GM12878 (cell line): ENCODE results near the gene ACOT7. TPM values are rescaled to one million over a fixed set of nuclear protein-coding genes. Genes with fewer than 3 reads are reported as not detected.

Experiments used
- ATAC-seq: fragments of 200-7000 bp; cut with Tn5 transposase; 3 replicates; pipeline ENCODE4 v1.9.1; 2020; ENCODE audit warnings: mild to moderate bottlenecking, moderate library complexity
- BruUV-seq: library from RNA; stranded (reverse); fragments of 400-500 nt; replicated peaks from 2 replicates; lab custom pipeline; 2021; lab: Mats Ljungman, UMichigan
- CTCF ChIA-PET: fragments of 300-600 bp; sonication (Branson Sonifier 250); formaldehyde crosslinking; extraction: SDS; loops from one replicate; lab custom pipeline; 2021; ENCODE audit warnings: inconsistent platforms; lab: Yijun Ruan, JAX
- POLR2A ChIA-PET: fragments of 350-600 bp; formaldehyde crosslinking; extraction: SDS; loops from one replicate; lab custom pipeline; 2021; ENCODE audit warnings: inconsistent platforms; lab: Charles Lee
- RAD21 ChIA-PET: fragments of 300-600 bp; sonication (Branson Sonifier 250); formaldehyde crosslinking; loops from one replicate; lab custom pipeline; 2023; ENCODE audit warnings: antibody characterized with exemption; ENCODE audit not compliant: unreplicated experiment; lab: Charles Lee
- SMC1A ChIA-PET: fragments of 300-600 bp; sonication (Branson Sonifier 250); formaldehyde crosslinking; loops from one replicate; lab custom pipeline; 2023; ENCODE audit not compliant: unreplicated experiment, uncharacterized antibody; lab: Charles Lee
- DNase-seq: peaks from one replicate; pipeline ENCODE4 v3.0.0-alpha.2; 2011; ENCODE audit warnings: low read depth, low spot score
- FAIRE-seq: peaks from 3 replicates; lab custom pipeline; 2011; peaks lifted over from hg19 to GRCh38; lab: Jason Lieb, UNC
- H2AFZ ChIP-seq: 2 replicates; pipeline ENCODE4 v1.6.0; 2011; ENCODE audit warnings: low read depth, low read length, control low read depth; ENCODE audit not compliant: control insufficient read depth
- H3K27ac ChIP-seq: 2 replicates; pipeline ENCODE4 v1.5.1; 2011; ENCODE audit warnings: control low read depth; ENCODE audit not compliant: control insufficient read depth, insufficient read depth
- H3K27me3 ChIP-seq, 2 experiments: replicated peaks in 1 of 2; 2 replicates each; pipeline versions ENCODE4 v1.6.0 to v1.6.1; 2011; ENCODE audit warnings: low read length in 1 of 2; ENCODE audit not compliant: control insufficient read depth in 2 of 2, insufficient read depth in 2 of 2
- H3K36me3 ChIP-seq, 2 experiments: 2 replicates each; pipeline ENCODE4 v1.5.1; 2011; ENCODE audit warnings: low read length in 1 of 2; ENCODE audit not compliant: control insufficient read depth in 2 of 2, insufficient read depth in 2 of 2
- H3K4me1 ChIP-seq: 2 replicates; pipeline ENCODE4 v1.6.1; 2011; ENCODE audit warnings: mild to moderate bottlenecking, low read length, moderate library complexity, mixed read lengths; ENCODE audit not compliant: control insufficient read depth, insufficient read depth
- H3K4me2 ChIP-seq: 2 replicates; pipeline ENCODE4 v1.6.0; 2011; ENCODE audit warnings: control low read depth; ENCODE audit not compliant: control insufficient read depth, insufficient read depth
- H3K4me3 ChIP-seq: fragments of 200-600 bp; sonication (generic); 2 replicates; pipeline ENCODE4 v1.5.1; 2016
- H3K79me2 ChIP-seq: 2 replicates; pipeline ENCODE4 v1.6.0; 2011; ENCODE audit warnings: low read length; ENCODE audit not compliant: control insufficient read depth, insufficient read depth
- H3K9ac ChIP-seq: 2 replicates; pipeline ENCODE4 v1.8.0; 2011; ENCODE audit warnings: low read length, control low read depth, mixed read lengths; ENCODE audit not compliant: control insufficient read depth, insufficient read depth
- H3K9me3 ChIP-seq: replicated peaks from 3 replicates; pipeline ENCODE4 v1.5.1; 2011; ENCODE audit warnings: mild to moderate bottlenecking, low read length; ENCODE audit not compliant: control insufficient read depth, insufficient read depth
- H4K20me1 ChIP-seq: 2 replicates; pipeline ENCODE4 v1.6.0; 2011; ENCODE audit not compliant: control insufficient read depth, insufficient read depth
- ASH2L ChIP-seq: fragments of 300-600, 200-600 bp; sonication (generic); IDR thresholded peaks from 2 replicates; pipeline ENCODE4 v1.6.1; 2017; ENCODE audit warnings: low read depth, mild to moderate bottlenecking, borderline replicate concordance
- CUX1 ChIP-seq: IDR thresholded peaks from 2 replicates; pipeline ENCODE4 v1.6.1; 2012; ENCODE audit warnings: improper control_type of control experiment, low read depth, low read length; ENCODE audit not compliant: insufficient replicate concordance
- MLLT1 ChIP-seq: fragments of 450-650 bp; IDR thresholded peaks from 2 replicates; pipeline ENCODE4 v1.6.1; 2016; ENCODE audit warnings: mild to moderate bottlenecking
- WGBS: methylation state at CpG from one replicate; pipeline ENCODE4 v1.1.6; 2016; ENCODE audit warnings: low lambda C conversion rate; ENCODE audit not compliant: insufficient replicate concordance, insufficient coverage; ENCODE audit errors: missing lambda C conversion rate; 5-methylcytosine and 5-hydroxymethylcytosine counted together
- in situ Hi-C: fragments of 300-500 bp; cut with MboI; formaldehyde crosslinking; loops from 9 replicates; pipeline ENCODE4 v1.14.3; 2018; ENCODE audit warnings: mixed read lengths
- intact Hi-C: fragments of 100-400 bp; cut with micrococcal nuclease; formaldehyde crosslinking; loops from one replicate; pipeline ENCODE4 v1.14.2; 2022; ENCODE audit not compliant: unreplicated experiment
- polyA plus RNA-seq, 11 experiments: library from polyadenylated mRNA; depleted of rRNA in 4 of 11; unstranded in 6 of 11; stranded (reverse) in 5 of 11; fragments of >200 nt; fragmentation: Nextera tagmentation in 4 of 11; fragmentation: Illumina TruSeq in 1 of 11; extraction: Ambion mirVana in 4 of 11; extraction: Trizol in 1 of 11; gene quantifications; 1 replicate in 1 of 11; 2 replicates in 10 of 11; pipeline versions ENCODE4 v1.2.1 to v1.2.3, GENCODE V29; 2011 to 2016; ENCODE audit warnings: inconsistent platforms in 2 of 11, missing spikeins in 2 of 11, low read depth in 1 of 11
- total RNA-seq, 4 experiments: library from RNA; depleted of rRNA in 3 of 4; stranded (reverse); fragments of >200 nt in 3 of 4; fragmentation: Illumina TruSeq in 1 of 4; extraction: Trizol in 1 of 4; gene quantifications; 2 replicates each; pipeline versions ENCODE4 v1.2.1 to v1.2.3, GENCODE V29; 2013 to 2021
- TF ChIP-seq, protein P1 (sequence below): IDR thresholded peaks from 2 replicates; pipeline ENCODE4 v1.6.1; 2012; ENCODE audit warnings: low read depth, low read length, improper control_type of control experiment

Gene ACOT7
- total and polyA plus RNA-seq, 10 of the 15 experiments (the other 5 are each of a cell fraction or from before 2014, with no cell fraction given): 8.9 to 206 (median 61.2) TPM

DNA sequence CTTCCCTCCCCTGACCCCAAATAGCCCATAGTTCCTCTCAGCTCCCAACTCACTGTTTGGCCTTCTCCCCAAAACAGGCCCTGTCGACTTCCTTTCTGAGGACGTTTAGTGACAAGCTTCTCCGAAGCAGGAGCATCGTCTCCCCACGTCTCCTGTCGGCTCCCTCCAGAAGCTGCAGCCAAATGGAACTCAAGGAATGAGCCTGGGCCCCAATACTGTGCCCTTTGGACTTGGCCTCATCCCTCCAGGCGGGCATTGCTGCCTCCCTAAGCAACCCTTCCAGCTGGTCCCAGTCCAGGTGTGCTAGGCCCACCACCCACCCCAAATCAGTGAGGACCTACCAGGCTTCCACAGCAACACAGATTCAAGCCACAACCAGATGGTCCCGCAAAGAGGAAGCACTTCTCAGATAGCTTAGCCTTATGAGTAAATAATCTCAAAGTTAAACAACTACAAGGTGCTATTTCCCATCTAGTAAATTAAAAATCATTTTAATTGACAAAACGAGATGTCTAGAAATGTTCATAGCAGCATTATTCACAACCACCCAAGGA, 33.0 kb downstream of the ACOT7 start:
- WGBS: 87% methylated on average over 9 of the region's 9 CpGs
- SMC1A ChIA-PET: interaction anchor here (0.9 to 1.7 kb wide), 8 partner anchors 12 to 46 kb away, joined by 3 to 8 read pairs (median 4); no protein-coding TSS in a partner anchor
- FAIRE-seq (no peak), DNase-seq (no peak), ATAC-seq (no peak)
- peak overlapping the region; percentile 97 for H3K27ac ChIP-seq
- POLR2A ChIA-PET: interaction anchor here (1.1 to 3.2 kb wide), 2 partner anchors 34 to 53 kb away, joined by 4 to 12 read pairs; partner anchors contain the start of gene ACOT7
- no peaks in the 10 kb centered on the region for H3K27me3 ChIP-seq
- RAD21 ChIA-PET: interaction anchor here (1.5 to 6.5 kb wide), 2 partner anchors 35 to 64 kb away, joined by 3 to 54 read pairs; partner anchors contain the start of gene ACOT7
- H3K79me2 ChIP-seq: peaks cover 21% of the 10 kb centered on the region
- H2AFZ ChIP-seq: peak overlapping the region; percentile 52; the same call in 1 of the 2 replicates
- H3K9ac ChIP-seq: peak overlapping the region; percentile 87
- H3K4me2 ChIP-seq: peak overlapping the region; percentile 100; the same call in 1 of the 2 replicates
- no peaks in the 10 kb centered on the region for H4K20me1 ChIP-seq
- in situ Hi-C loops: no loop called here
- peaks cover 26% of the 10 kb centered on the region for H3K4me1 ChIP-seq
- H3K36me3 ChIP-seq: no peaks in the 10 kb centered on the region; a peak in 2 of 4 replicates
- TF ChIP-seq MLLT1: peak; percentile 43; the same call in 1 of the 2 replicates
- TF ChIP-seq ASH2L: no peak
- CTCF ChIA-PET: interaction anchor here (0.8 to 15.2 kb wide), 8 partner anchors 12 to 116 kb away, joined by 3 to 276 read pairs (median 4); partner anchors contain the start of gene ACOT7
- H3K9me3 ChIP-seq: no peaks in the 10 kb centered on the region
- no TSS peak for BruUV-seq
- intact Hi-C loops: no loop called here
- no peak overlapping the region for H3K4me3 ChIP-seq

GRCh38 chr1:6360117-6360496, 33.5 kb downstream of the ACOT7 start:
- POLR2A ChIA-PET: interaction anchor here (0.7 to 3.2 kb wide), 4 partner anchors 10 to 55 kb away, joined by 3 to 12 read pairs (median 4); partner anchors contain the start of gene ACOT7
- WGBS: 74% methylated on average over 9 of the region's 9 CpGs
- CTCF ChIA-PET: interaction anchor here (0.8 to 15.2 kb wide), 8 partner anchors 11 to 115 kb away, joined by 3 to 276 read pairs (median 4); partner anchors contain the start of gene ACOT7
- Histone ChIP-seq H3K79me2 (peaks cover 21% of the 10 kb centered on the region), H3K4me1 (peaks cover 26% of the 10 kb centered on the region), H3K4me3 (peak overlapping the region; percentile 50; the same call in 1 of the 2 replicates), H3K9me3 (no peaks in the 10 kb centered on the region), H3K27ac (peak overlapping the region; percentile 97), H2AFZ (peak overlapping the region; percentile 52; the same call in 1 of the 2 replicates), H4K20me1 (no peaks in the 10 kb centered on the region), H3K36me3 (no peaks in the 10 kb centered on the region; a peak in 2 of 4 replicates), H3K27me3 (no peaks in the 10 kb centered on the region), H3K4me2 (peak overlapping the region; percentile 100), H3K9ac (peak overlapping the region; percentile 87)
- no peak for DNase-seq
- no peak for FAIRE-seq
- intact Hi-C loops: no loop called here
- TF ChIP-seq, protein P1, sequence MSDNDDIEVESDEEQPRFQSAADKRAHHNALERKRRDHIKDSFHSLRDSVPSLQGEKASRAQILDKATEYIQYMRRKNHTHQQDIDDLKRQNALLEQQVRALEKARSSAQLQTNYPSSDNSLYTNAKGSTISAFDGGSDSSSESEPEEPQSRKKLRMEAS: peak; percentile 3; the same call in 1 of the 2 replicates
- TF ChIP-seq CUX1: no peak
- in situ Hi-C loops: no loop called here
- RAD21 ChIA-PET: interaction anchor here (0.6 to 6.5 kb wide), 5 partner anchors 32 to 78 kb away, joined by 3 to 54 read pairs (median 6); partner anchors contain the start of gene ACOT7
- no TSS peak for BruUV-seq
- SMC1A ChIA-PET: interaction anchor here (0.9 to 1.7 kb wide), 7 partner anchors 12 to 47 kb away, joined by 3 to 8 read pairs (median 4); no protein-coding TSS in a partner anchor
- peak; percentile 35 for ATAC-seq
